NCI-H2227 (cell line): ENCODE results near the gene SPCS1.
"Not testable (repeated sequence)": the region's sequence is repeated elsewhere in the genome, so short reads cannot be mapped to it uniquely, and the experiment has no call there.

Experiments used
- DNase-seq: peaks from one replicate; lab custom pipeline; 2025; ENCODE audit not compliant: unreplicated experiment; lab: John Stamatoyannopoulos, UW

SPCS1 gene

DNA sequence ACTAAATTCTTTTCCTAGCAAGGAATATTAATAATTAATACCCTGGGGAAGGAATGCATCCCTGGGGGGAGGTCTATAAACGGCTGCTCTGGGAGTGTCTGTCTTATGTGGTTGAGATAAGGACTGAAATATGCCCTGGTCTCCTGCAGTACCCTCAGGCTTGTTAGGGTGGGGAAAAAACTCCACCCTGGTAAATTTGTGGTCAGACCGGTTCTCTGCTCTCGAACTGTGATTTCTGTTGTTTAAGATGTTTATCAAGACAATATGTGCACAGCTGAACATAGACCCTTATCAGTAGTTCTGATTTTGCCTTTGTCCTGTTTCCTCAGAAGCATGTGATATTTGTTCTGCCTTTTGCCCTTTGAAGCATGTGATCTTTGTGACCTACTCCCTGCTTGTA, 22.8 kb downstream of the SPCS1 start:
- not testable (repeated sequence) for DNase-seq

DNA sequence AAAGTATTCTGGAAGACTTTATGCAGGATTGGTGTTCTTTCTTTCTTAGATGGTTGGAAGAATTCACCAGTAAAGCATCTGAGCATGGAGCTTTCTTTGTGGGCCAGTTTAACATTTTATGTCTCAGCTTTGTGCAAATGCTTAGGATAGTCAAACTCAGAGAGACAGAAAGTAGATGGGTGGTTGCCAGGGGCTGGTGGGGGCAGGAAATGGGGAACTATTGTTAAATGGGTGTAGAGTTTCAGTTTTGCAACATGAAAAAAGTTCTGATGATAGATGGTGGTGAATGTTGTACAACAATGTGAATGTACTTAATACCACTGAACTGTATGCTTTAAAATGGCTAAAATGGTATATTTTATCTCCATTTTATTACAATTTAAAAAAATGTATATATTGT, 24.8 kb downstream of the SPCS1 start:
- no peak for DNase-seq

DNA sequence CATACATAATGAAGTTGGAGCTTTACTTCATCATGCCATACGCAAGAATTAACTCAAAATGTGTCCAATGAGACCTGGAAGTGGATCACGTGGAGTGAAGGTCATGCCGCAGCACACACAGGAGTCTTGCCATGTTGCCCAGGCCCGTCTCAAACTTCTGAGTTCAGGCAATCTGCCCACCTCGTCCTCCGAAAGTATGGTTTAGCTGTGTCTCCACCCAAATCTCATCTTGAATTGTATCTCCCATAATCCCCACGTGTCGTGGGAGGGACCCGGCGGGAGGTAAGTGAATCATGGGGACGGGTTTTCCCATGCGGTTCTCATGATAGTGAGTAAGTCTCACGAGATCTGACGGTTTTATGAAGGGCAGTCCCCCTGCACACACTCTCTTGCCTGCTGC, 25.7 kb downstream of the SPCS1 start:
- no peak for DNase-seq

DNA sequence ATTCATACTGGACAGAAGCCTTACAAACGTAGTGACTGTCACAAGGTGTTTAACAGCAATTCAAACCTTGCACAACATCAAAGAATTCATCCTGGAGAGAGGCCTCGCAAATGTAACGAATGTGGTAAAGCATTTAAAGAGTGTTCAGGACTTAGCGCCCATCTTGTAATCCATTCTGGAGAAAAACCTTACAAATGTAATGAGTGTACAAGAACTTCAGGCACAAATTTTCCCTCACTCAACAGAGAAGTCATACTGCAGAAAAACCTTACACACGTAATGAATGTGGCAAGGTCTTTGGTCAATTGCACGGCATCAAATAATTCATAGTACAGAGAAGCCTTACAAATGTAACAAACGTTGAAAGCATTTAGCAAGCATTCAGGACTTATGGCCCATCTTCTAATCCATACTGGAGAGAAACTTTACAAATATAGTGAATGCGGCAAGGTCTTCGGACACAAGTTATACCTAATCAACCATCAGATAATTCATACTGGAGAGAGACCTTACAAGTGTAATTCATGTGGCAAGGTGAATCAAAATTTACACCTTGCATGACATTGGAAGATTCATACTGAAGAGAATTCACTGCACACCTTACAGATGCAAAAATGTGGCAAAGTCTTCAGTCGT, 27.5 kb downstream of the SPCS1 start:
- DNase-seq = no peak

DNA sequence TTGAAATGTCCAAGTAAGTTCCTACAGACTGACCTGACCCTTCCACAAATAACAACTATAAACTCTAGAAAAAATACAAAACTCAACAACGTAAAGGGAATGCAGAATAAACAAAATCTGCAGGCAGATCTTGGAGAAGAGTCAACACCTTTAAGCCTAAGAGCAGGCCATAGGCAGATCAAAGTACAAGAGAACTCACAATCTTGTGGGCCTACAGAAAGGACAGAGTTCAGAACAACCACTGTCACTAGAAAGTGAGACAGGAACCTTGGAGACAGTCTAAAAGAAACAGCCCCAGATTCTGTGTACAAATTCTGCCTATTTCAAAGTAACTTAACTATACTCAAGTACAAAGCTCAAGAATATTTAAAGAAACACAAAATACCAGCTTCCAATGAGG, 33.8 kb downstream of the SPCS1 start:
- DNase-seq = no peak

DNA sequence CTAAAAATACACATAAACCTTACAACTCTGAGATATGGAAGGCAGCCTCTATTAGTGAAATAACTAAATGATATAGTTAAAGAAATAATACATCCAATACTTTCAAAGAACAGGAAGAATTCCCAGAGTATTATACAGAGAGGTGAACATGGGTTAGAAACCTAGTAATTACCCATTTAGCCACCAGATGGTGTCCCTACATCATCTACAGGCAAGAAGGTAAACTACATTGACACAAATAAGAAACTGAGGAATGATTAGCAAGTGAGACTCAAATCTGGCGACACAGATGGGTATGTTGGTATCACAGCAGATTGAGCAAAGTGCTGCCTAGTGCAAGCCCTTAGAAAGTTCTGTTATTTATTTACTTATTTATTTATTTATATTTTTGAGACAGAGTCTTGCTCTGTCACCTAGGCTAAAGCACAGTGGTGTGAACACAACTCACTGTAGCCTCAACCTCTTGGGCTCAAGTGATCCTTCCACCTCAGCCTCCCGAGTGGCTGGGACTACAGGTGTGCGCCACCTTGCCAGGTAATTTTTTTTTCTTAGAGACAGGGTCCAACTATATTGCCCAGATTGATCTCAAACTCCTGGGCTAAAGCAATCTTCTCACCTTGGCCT, 36.6 kb downstream of the SPCS1 start:
- no peak for DNase-seq

DNA sequence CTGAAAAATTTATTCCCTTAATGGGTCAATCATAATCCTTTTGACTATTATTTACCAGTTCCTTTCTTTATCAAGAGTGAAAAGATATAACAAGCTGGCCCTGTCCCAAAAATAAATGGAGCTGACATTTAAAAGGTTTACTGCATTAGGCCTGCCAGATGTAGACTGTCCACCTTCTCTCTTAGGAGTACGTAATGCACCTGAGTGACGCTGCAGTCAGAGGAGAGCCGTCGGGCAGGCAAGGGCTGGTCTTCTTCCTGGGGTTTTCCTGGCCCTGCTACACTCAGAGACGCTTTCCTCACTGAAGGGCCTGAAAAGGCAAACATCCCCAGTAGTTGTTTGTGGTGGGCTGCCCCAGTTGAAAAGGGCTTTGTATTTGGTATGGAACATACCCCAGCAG, 37.2 kb downstream of the SPCS1 start:
- no peak for DNase-seq

DNA sequence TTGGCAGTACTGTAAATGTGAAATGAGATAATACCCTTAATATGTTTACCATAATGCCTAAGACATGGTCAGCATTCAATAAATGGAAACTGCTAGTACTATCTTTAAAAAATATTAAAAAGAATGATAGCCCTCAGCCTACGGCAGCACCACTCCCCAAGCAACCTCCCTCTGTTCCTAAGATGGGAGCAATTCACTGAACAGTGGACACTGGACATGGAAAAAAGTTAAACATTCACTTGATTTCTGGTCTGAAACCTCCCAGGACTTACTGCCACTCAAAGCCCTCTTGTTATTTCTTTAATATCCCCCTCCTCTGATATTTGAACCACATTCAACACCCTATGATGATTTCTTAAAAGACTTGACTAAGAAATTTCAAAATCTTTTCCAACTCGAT, 37.8 kb downstream of the SPCS1 start:
- no peak for DNase-seq

DNA sequence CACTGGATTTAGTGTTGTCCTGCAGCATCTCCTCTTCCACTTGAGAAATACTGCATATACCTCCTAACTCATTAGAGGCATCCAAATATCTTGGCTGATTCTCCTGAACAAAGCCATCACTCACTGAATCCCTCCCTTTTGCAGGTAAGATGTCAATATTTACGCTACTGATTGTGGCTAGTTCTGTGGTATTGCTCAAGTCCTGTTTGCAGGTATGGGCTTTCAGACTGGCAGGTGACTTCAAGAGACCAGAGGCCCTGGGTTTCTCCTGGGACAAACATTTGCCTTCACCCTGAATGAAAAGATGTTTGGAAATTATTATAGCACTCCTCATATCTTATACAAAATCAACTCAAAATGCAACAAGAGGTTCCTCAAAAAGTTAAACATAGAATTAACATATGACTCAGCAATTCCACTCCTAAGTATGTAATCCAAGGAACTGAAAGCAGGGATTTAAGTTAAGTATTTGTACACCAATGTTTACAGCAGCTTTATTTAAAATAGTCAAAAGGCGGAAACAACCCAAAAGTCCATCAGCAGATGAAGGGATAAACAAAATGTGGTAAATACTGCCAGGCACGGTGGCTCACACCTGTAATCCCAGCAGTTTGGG, 46.2 kb downstream of the SPCS1 start:
- DNase-seq = no peak

DNA sequence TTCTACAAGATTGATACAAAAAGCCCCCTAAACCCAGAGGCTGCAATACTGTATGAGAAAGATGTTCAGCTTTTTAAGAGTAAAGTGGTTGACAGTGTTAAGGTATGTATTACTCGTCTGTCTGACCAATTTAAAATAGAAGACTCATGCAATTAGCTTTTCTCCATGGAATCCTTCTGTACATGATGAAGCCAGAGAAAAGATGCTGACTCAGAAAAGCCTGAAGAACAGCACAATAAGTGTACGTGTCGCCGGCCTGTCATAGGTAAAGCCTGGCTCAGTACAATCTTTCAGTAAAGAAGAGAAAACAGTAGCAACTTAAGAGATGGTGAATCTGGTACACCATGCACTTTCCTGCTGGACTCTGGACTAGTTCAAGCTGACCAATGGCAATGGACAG, 48.5 kb downstream of the SPCS1 start:
- no peak for DNase-seq

DNA sequence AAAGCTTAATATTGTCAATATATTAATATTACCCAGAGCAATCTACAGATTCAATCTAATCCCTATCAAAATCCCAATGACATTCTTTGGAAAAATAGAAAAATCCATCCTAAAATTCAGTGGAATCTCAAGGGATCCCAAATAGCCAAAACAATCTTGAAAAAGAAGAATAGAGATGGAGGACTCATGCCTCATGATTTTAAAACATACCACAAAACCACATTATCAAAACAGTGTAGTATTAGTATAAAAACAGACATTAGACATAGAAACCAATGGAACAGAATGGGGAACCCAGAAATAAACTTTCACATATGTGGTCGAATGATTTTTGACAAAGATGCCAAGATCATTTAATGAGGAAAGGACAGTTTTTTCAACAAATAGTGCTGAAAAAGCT, 50.2 kb downstream of the SPCS1 start:
- DNase-seq = no peak
